ENCODE results near the gene FRMD8. TPM values are rescaled to one million over a fixed set of nuclear protein-coding genes. Genes with fewer than 3 reads are reported as not detected.
A peak's percentile ranks its signal among the peaks of the same experiment; 100 is the strongest.

The FRMD8 gene
- total RNA-seq, 3 donors from 2014 or later (not counting 1 experiment from before 2014, with no cell fraction given): 45.6 to 58.4 (median 57.7) TPM

DNA sequence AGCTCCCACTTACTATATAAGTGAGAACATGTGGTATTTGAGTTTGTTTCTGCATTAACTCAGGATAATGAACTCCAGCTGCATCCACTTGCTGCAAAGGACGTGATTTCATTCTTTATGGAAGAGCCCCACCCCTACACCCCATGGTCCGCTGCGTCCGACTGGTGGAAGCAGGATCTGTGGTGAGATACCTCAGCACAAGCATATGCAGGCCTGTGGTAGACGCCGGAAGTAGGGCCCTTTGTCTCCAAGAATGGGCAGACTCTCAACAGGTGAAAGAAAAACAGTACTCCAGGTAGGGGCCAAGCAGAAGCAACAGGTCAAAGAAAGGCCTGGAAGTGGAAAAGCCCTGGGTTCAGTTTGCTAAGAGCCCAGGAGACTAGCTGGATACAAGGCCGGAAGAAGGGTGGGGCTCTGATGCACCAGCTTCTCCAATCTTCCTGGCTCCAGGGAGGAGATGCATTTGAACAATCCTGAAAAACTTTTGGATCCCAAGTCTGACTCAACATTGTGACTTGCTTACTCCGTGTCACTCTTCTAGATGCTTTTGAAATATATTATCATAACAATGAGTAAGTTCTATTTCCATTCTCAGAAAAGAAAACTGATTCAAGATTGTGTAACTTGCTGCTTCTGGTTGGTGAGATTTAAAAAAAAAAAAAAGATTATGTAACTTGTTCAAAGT is 66.5 kb downstream of the FRMD8 start:
- 92% methylated on average over 7 of the region's 8 CpGs for WGBS (ENCODE audit: insufficient coverage)
- H3K27ac Mint-ChIP-seq: no peak overlapping the region
- Histone ChIP-seq H3K4me3 (ENCODE audit: low read length) (no peak overlapping the region), H3K36me3 (ENCODE audit: control insufficient read depth, insufficient read depth, low read length) (no peaks in the 10 kb centered on the region), H3K9me3 (ENCODE audit: control insufficient read depth, insufficient read depth, low read length) (no peaks in the 10 kb centered on the region), H3K27ac (ENCODE audit: low read length) (no peak overlapping the region), H3K27me3 (ENCODE audit: control insufficient read depth, insufficient read depth, low read length) (no peaks in the 10 kb centered on the region), H3K4me1 (ENCODE audit: control insufficient read depth, insufficient read depth, low read length) (peaks cover 18% of the 10 kb centered on the region)
- ATAC-seq (no peak), DNase-seq (no peak)
- intact Hi-C loops (cut with micrococcal nuclease): no loop called here
- TF ChIP-seq CTCF (IDR thresholded peaks at IDR 0.05): no peak
- H3K36me3 Mint-ChIP-seq: no peaks in the 10 kb centered on the region
- H3K4me3 Mint-ChIP-seq: no peak overlapping the region
- H3K9me3 Mint-ChIP-seq: no peaks in the 10 kb centered on the region
- peaks cover 11 to 21% of the 10 kb centered on the region in 2 donors for H3K4me1 Mint-ChIP-seq
- no peaks in the 10 kb centered on the region for H3K27me3 Mint-ChIP-seq (ENCODE audit: low read depth in 2 of 2)

DNA sequence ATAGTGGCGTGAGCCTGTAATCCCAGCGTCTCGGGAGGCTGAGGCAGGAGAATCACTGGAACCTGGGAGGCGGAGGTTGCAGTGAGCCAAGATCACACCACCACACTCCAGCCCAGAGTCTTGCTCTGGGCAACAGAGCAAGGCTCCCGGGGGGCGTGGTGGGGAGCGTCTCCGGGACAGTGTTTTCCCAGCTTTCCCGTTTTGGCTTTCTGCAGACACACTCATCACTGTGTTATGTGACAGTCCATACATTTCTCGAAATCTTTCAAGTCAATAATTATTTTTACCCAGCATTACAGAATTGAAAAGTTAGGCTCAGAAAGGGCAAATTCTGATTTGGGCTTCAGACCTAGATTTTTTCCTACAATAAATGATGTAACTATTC is 67.9 kb downstream of the FRMD8 start:
- intact Hi-C loops (cut with micrococcal nuclease): loop anchor here (2.0 kb wide), 1 partner anchor 16 kb away; no protein-coding TSS in a partner anchor
- H3K9me3 ChIP-seq (ENCODE audit: control insufficient read depth, insufficient read depth, low read length): no peaks in the 10 kb centered on the region
- H3K4me1 ChIP-seq (ENCODE audit: control insufficient read depth, insufficient read depth, low read length): peaks cover 18% of the 10 kb centered on the region
- H3K27ac ChIP-seq (ENCODE audit: low read length): no peak overlapping the region
- no peak for ATAC-seq
- peaks cover 11 to 16% of the 10 kb centered on the region in 2 donors for H3K4me1 Mint-ChIP-seq
- no peaks in the 10 kb centered on the region for H3K27me3 ChIP-seq (ENCODE audit: control insufficient read depth, insufficient read depth, low read length)
- DNase-seq: no peak
- no peaks in the 10 kb centered on the region for H3K27me3 Mint-ChIP-seq (ENCODE audit: low read depth in 2 of 2)
- no peaks in the 10 kb centered on the region for H3K36me3 Mint-ChIP-seq
- H3K27ac Mint-ChIP-seq: peak overlapping the region; percentile 77 to 93
- no peaks in the 10 kb centered on the region for H3K9me3 Mint-ChIP-seq
- H3K4me3 ChIP-seq (ENCODE audit: low read length): no peak overlapping the region
- peak overlapping the region; percentile 90 for H3K4me3 Mint-ChIP-seq
- no peaks in the 10 kb centered on the region for H3K36me3 ChIP-seq (ENCODE audit: control insufficient read depth, insufficient read depth, low read length)
- 86% methylated on average over 10 of the region's 10 CpGs for WGBS (ENCODE audit: insufficient coverage)
- TF ChIP-seq CTCF (IDR thresholded peaks at IDR 0.05): no peak

- 2% methylated on average over 47 of the region's 47 CpGs for WGBS (ENCODE audit: insufficient coverage)
Measured at GRCh38 chr11:65454696-65455456, 68.4 kb downstream of the FRMD8 start.

More at GRCh38 chr11:65454696-65455456, 68.4 kb downstream of the FRMD8 start:
- intact Hi-C loops (cut with micrococcal nuclease): loop anchor here (2.0 kb wide), 1 partner anchor 16 kb away; no protein-coding TSS in a partner anchor
- H3K27ac Mint-ChIP-seq: peak overlapping the region; percentile 77 to 93
- no peaks in the 10 kb centered on the region for H3K9me3 Mint-ChIP-seq
- peak overlapping the region; percentile 90 for H3K4me3 Mint-ChIP-seq
- H3K4me1 Mint-ChIP-seq: peaks cover 11 to 16% of the 10 kb centered on the region in 2 donors
- Histone ChIP-seq H3K9me3 (ENCODE audit: control insufficient read depth, insufficient read depth, low read length) (no peaks in the 10 kb centered on the region), H3K27ac (ENCODE audit: low read length) (peak overlapping the region; percentile 35), H3K4me1 (ENCODE audit: control insufficient read depth, insufficient read depth, low read length) (peaks cover 18% of the 10 kb centered on the region), H3K4me3 (ENCODE audit: low read length) (peak overlapping the region; percentile 47), H3K36me3 (ENCODE audit: control insufficient read depth, insufficient read depth, low read length) (no peaks in the 10 kb centered on the region), H3K27me3 (ENCODE audit: control insufficient read depth, insufficient read depth, low read length) (no peaks in the 10 kb centered on the region)
- peak; percentile 72 to 87 for DNase-seq
- no peaks in the 10 kb centered on the region for H3K36me3 Mint-ChIP-seq
- ATAC-seq: peak; percentile 90 to 94 (median 92)
- no peak for TF ChIP-seq CTCF (IDR thresholded peaks at IDR 0.05)
- H3K27me3 Mint-ChIP-seq (ENCODE audit: low read depth in 2 of 2): no peaks in the 10 kb centered on the region

Measured in natural killer cell (primary cell).